ENCODE measurements around the gene CNOT6L.

DNA sequence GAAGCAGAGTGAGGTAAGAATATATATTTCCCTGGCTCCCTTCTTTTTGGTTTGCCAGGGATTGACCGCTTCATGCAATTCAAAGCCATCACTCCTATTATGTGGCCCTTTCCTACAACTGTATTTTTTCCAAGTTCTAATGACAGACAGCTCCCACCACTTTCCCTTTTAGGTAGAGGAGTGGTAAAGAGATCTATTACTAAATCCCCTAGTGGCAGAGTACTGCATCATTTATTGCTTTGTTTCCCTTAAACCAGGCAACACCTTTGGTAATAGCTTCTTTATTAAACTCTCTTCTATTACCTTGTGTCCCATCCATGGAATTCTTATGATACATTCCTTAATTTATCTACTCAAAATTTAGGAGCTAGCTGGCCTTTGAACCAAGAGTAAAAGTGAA lies 90.7 kb downstream of the CNOT6L start:
- TF ChIP-seq EP300 (IDR thresholded peaks at IDR 0.05; ENCODE audit: borderline replicate concordance in 1 of 2, low read depth in 1 of 2, low read length in 1 of 2) (no peak), GABPA (IDR thresholded peaks at IDR 0.05; ENCODE audit: low read depth) (no peak), FOSL2 (IDR thresholded peaks at IDR 0.05; ENCODE audit: borderline replicate concordance, low read depth) (no peak), TEAD4 (IDR thresholded peaks at IDR 0.05; ENCODE audit: borderline replicate concordance, insufficient read depth) (no peak), POLR2AphosphoS5 (IDR thresholded peaks at IDR 0.05; ENCODE audit: low read depth, low read length) (no peak)
